T-helper 1 cell (primary cell): ENCODE data around the gene ELL.
"Not testable (repeated sequence)": the region's sequence is repeated elsewhere in the genome, so short reads cannot be mapped to it uniquely, and the experiment has no call there.

Source experiments
- DNase-seq, 5 donors: peaks; one replicate each; pipeline ENCODE4 v3.0.0-alpha.2; 2012 to 2020
- total RNA-seq, 4 donors: gene quantifications; one replicate each; lab custom pipeline; 2026; lab: John Stamatoyannopoulos, UW

Gene ELL
- 39.2 to 107 (median 51.5) reads per million in 4 donors for total RNA-seq

- DNase-seq: no peak
Observed at GRCh38 chr19:18521692-18522123, at the start of gene ELL. ELL (minus strand) TSS chr19:18522070; CDS start chr19:18522055, 15 bp downstream.

- DNase-seq: no peak
Observed at GRCh38 chr19:18568367-18568766, 46.5 kb upstream of the ELL start.

GRCh38 chr19:18566953-18567352 is 45.1 kb upstream of the ELL start:
- no peak for DNase-seq

GRCh38 chr19:18562086-18562485 is 40.2 kb upstream of the ELL start:
- no peak for DNase-seq

- no peak for DNase-seq
Observed at GRCh38 chr19:18559685-18560084, 37.8 kb upstream of the ELL start.

- no peak for DNase-seq
Observed at GRCh38 chr19:18558604-18559003, 36.7 kb upstream of the ELL start.

- DNase-seq: no peak
Observed at GRCh38 chr19:18558202-18558555, 36.3 kb upstream of the ELL start.

- peak; percentile 96 to 100 (median 98) for DNase-seq
Observed at GRCh38 chr19:18557411-18558201, 35.7 kb upstream of the ELL start, which contains the start of gene KXD1. KXD1 (plus strand) TSS chr19:18557870; CDS start chr19:18562057, 4,187 bp downstream.

GRCh38 chr19:18551631-18552030 is 29.8 kb upstream of the ELL start:
- no peak for DNase-seq

- peak; percentile 43 to 92 (median 67) for DNase-seq
Observed at GRCh38 chr19:18543814-18544475, 22.1 kb upstream of the ELL start.

- DNase-seq: peak; percentile 85 to 93 (median 90)
Observed at GRCh38 chr19:18542941-18543813, 21.3 kb upstream of the ELL start, which contains the start of gene FKBP8. FKBP8 (minus strand) TSS chr19:18543573; CDS start chr19:18541970, 1,603 bp downstream.

GRCh38 chr19:18541992-18542940 is 20.4 kb upstream of the ELL start:
- no peak for DNase-seq

- DNase-seq: no peak
Observed at GRCh38 chr19:18541258-18541991, 19.6 kb upstream of the ELL start.

GRCh38 chr19:18540200-18540599 is 18.3 kb upstream of the ELL start:
- not testable (repeated sequence) for DNase-seq

GRCh38 chr19:18539372-18539771 is 17.5 kb upstream of the ELL start:
- DNase-seq: no peak

GRCh38 chr19:18538115-18538514 is 16.2 kb upstream of the ELL start:
- no peak for DNase-seq

GRCh38 chr19:18537431-18537830 is 15.6 kb upstream of the ELL start:
- no peak for DNase-seq

- no peak for DNase-seq
Observed at GRCh38 chr19:18536475-18536874, 14.6 kb upstream of the ELL start.

GRCh38 chr19:18533058-18533457 is 11.2 kb upstream of the ELL start:
- DNase-seq: no peak

- DNase-seq: no peak
Observed at GRCh38 chr19:18532168-18532890, 10.5 kb upstream of the ELL start.
